HEK293 (cell line): ENCODE measurements around the gene SERPING1.

ENCODE experiments used
- CTCF ChIA-PET: fragments of 350-600 bp; formaldehyde crosslinking; extraction: SDS; loops from one replicate; lab custom pipeline; 2021; ENCODE audit warnings: antibody characterized with exemption; lab: Yijun Ruan, JAX
- POLR2A ChIA-PET: fragments of 300-600 bp; formaldehyde crosslinking; extraction: SDS; loops from one replicate; lab custom pipeline; 2020; ENCODE audit warnings: antibody characterized with exemption, inconsistent platforms; lab: Yijun Ruan, JAX
- H3K27ac ChIP-seq: fragments of 200-500 bp; sonication (Bioruptor generic); 2 replicates; pipeline ENCODE4 v1.5.1; 2014; ENCODE audit warnings: low read depth, low read length, control low read depth, inconsistent platforms; ENCODE audit errors: extremely low read depth
- H3K36me3 ChIP-seq, 2 experiments: fragments of 200-500 bp in 1 of 2; sonication (Bioruptor generic) in 1 of 2; 1 replicate in 1 of 2; 2 replicates in 1 of 2; pipeline ENCODE4 v1.5.1; 2014 to 2017; ENCODE audit warnings: inconsistent platforms in 2 of 2, low read length in 2 of 2; ENCODE audit not compliant: control insufficient read depth in 2 of 2, insufficient read depth in 1 of 2
- H3K4me1 ChIP-seq: fragments of 200-500 bp; sonication (Bioruptor generic); 2 replicates; pipeline ENCODE4 v1.5.1; 2014; ENCODE audit warnings: mild to moderate bottlenecking, low read length, inconsistent platforms; ENCODE audit not compliant: control insufficient read depth, insufficient read depth
- H3K4me3 ChIP-seq: 2 replicates; pipeline ENCODE4 v1.5.1; 2011; ENCODE audit warnings: low read depth, mild to moderate bottlenecking, control low read depth, low read length, moderate library complexity
- H3K9me3 ChIP-seq: fragments of 200-500 bp; sonication (Bioruptor generic); 2 replicates; pipeline ENCODE4 v1.5.1; 2014; ENCODE audit warnings: low read depth, low read length, inconsistent platforms; ENCODE audit not compliant: control insufficient read depth, insufficient read depth
- GFI1B ChIP-seq: fragments of 450-650 bp; formaldehyde crosslinking; IDR thresholded peaks from 2 replicates; pipeline ENCODE4 v1.5.1; 2016; ENCODE audit warnings: missing biosample characterization, missing genetic modification characterization
- HIC1 ChIP-seq: fragments of 450-650 bp; formaldehyde crosslinking; IDR thresholded peaks from 2 replicates; pipeline ENCODE4 v1.5.1; 2016; ENCODE audit warnings: missing biosample characterization, missing genetic modification characterization
- MEIS1 ChIP-seq: sonication (generic); formaldehyde crosslinking; IDR thresholded peaks from 2 replicates; pipeline ENCODE4 v1.8.1; 2022; ENCODE audit warnings: missing genetic modification reagents, mild to moderate bottlenecking, borderline replicate concordance
- PBX3 ChIP-seq: sonication (generic); formaldehyde crosslinking; IDR thresholded peaks from 2 replicates; pipeline ENCODE4 v1.8.1; 2022; ENCODE audit warnings: mild to moderate bottlenecking, moderate library complexity, missing genetic modification reagents
- SETDB1 ChIP-seq: IDR thresholded peaks from one replicate; pipeline ENCODE4 v1.6.1; 2017; ENCODE audit warnings: mild to moderate bottlenecking, low read length, moderate library complexity, mixed read lengths; ENCODE audit not compliant: insufficient read length
- YY1 ChIP-seq: fragments of 450-650 bp; formaldehyde crosslinking; IDR thresholded peaks from 2 replicates; pipeline ENCODE4 v1.5.1; 2018; ENCODE audit warnings: missing biosample characterization, missing genetic modification characterization
- ZBTB7A ChIP-seq: fragments of 450-650 bp; formaldehyde crosslinking; IDR thresholded peaks from 2 replicates; pipeline ENCODE4 v1.5.1; 2016; ENCODE audit warnings: low read depth, missing biosample characterization, missing genetic modification characterization
- ZIC2 ChIP-seq: fragments of 450-650 bp; formaldehyde crosslinking; IDR thresholded peaks from 2 replicates; pipeline ENCODE4 v1.5.1; 2016; ENCODE audit warnings: missing biosample characterization, missing genetic modification characterization
- ZNF138 ChIP-seq: fragments of 450-650 bp; formaldehyde crosslinking; IDR thresholded peaks from 2 replicates; pipeline ENCODE4 v1.5.1; 2016; ENCODE audit warnings: missing biosample characterization, missing genetic modification characterization, borderline replicate concordance
- ZNF202 ChIP-seq: fragments of 450-650 bp; formaldehyde crosslinking; IDR thresholded peaks from 2 replicates; pipeline ENCODE4 v1.5.1; 2016; ENCODE audit warnings: missing biosample characterization, missing genetic modification characterization, borderline replicate concordance
- ZNF211 ChIP-seq: fragments of 450-650 bp; formaldehyde crosslinking; IDR thresholded peaks from 2 replicates; pipeline ENCODE4 v1.5.1; 2016; ENCODE audit warnings: low read depth, missing biosample characterization, missing genetic modification characterization
- ZNF239 ChIP-seq: fragments of 450-650 bp; formaldehyde crosslinking; IDR thresholded peaks from 2 replicates; pipeline ENCODE4 v1.5.1; 2016; ENCODE audit warnings: missing biosample characterization, missing genetic modification characterization
- ZNF26 ChIP-seq: fragments of 450-650 bp; formaldehyde crosslinking; IDR thresholded peaks from 2 replicates; pipeline ENCODE4 v1.5.1; 2016; ENCODE audit warnings: missing biosample characterization, missing genetic modification characterization
- ZNF341 ChIP-seq: fragments of 450-650 bp; formaldehyde crosslinking; IDR thresholded peaks from 2 replicates; pipeline ENCODE4; 2016; ENCODE audit warnings: low read depth, missing biosample characterization, missing genetic modification characterization
- ZNF48 ChIP-seq: fragments of 450-650 bp; formaldehyde crosslinking; IDR thresholded peaks from 2 replicates; pipeline ENCODE4 v1.5.1; 2016; ENCODE audit warnings: missing biosample characterization, missing genetic modification characterization
- ZNF513 ChIP-seq: fragments of 450-650 bp; IDR thresholded peaks from 2 replicates; pipeline ENCODE4 v1.5.1; 2018; ENCODE audit warnings: missing biosample characterization, missing genetic modification characterization
- ZNF549 ChIP-seq: fragments of 450-650 bp; IDR thresholded peaks from 2 replicates; pipeline ENCODE4 v1.5.1; 2018; ENCODE audit warnings: missing biosample characterization, missing genetic modification characterization, mild to moderate bottlenecking, inconsistent platforms, moderate library complexity
- ZNF580 ChIP-seq: fragments of 450-650 bp; formaldehyde crosslinking; IDR thresholded peaks from 2 replicates; pipeline ENCODE4 v1.5.1; 2016; ENCODE audit warnings: missing biosample characterization, missing genetic modification characterization
- ZNF621 ChIP-seq: fragments of 450-650 bp; formaldehyde crosslinking; IDR thresholded peaks from 2 replicates; pipeline ENCODE4 v1.5.1; 2017; ENCODE audit warnings: missing biosample characterization, missing genetic modification characterization
- ZNF645 ChIP-seq: fragments of 450-650 bp; formaldehyde crosslinking; IDR thresholded peaks from 2 replicates; pipeline ENCODE4; 2016; ENCODE audit warnings: missing biosample characterization, missing genetic modification characterization
- ZNF768 ChIP-seq: fragments of 450-650 bp; formaldehyde crosslinking; IDR thresholded peaks from 2 replicates; pipeline ENCODE4 v1.5.1; 2018; ENCODE audit warnings: missing biosample characterization, mild to moderate bottlenecking, missing genetic modification characterization
- ZNF776 ChIP-seq: fragments of 450-650 bp; formaldehyde crosslinking; IDR thresholded peaks from 2 replicates; pipeline ENCODE4 v1.5.0; 2017; ENCODE audit warnings: missing biosample characterization, missing genetic modification characterization, borderline replicate concordance
- ZNF843 ChIP-seq: fragments of 450-650 bp; formaldehyde crosslinking; IDR thresholded peaks from 2 replicates; pipeline ENCODE4 v1.5.1; 2016; ENCODE audit warnings: missing biosample characterization, missing genetic modification characterization

SERPING1 gene

GRCh38 chr11:57635246-57635645 is 37.8 kb downstream of the SERPING1 start (continued):
- TF ChIP-seq ZNF843 (tag by site-specific recombination) (no peak), ZNF513 (tag by site-specific recombination) (no peak), ZNF48 (tag by site-specific recombination) (no peak), ZNF768 (no peak)

GRCh38 chr11:57637626-57638004 is 40.1 kb downstream of the SERPING1 start:
- ChIA-PET CTCF (interaction anchor here (1.5 to 8.6 kb wide), 2 partner anchors 67 to 111 kb away, joined by 11 to 183 read pairs; partner anchors contain the start of gene UBE2L6), POLR2A (no interaction called here)
- Histone ChIP-seq H3K4me3 (peak overlapping the region; percentile 70), H3K36me3 (no peaks in the 10 kb centered on the region)
- no peak for TF ChIP-seq ZNF549 (tag by site-specific recombination)
- TF ChIP-seq MEIS1, result no peak
- TF ChIP-seq SETDB1, result no peak
- no peak for TF ChIP-seq PBX3 (CRISPR knock-in tag)
- TF ChIP-seq ZNF341, result no peak
- TF ChIP-seq ZNF776 (tag by site-specific recombination), result no peak
- no peak for TF ChIP-seq ZNF580 (tag by site-specific recombination)
- no peak for TF ChIP-seq HIC1 (tag by site-specific recombination)
- TF ChIP-seq ZNF138 (tag by site-specific recombination), result no peak
- TF ChIP-seq, all 188 proteins: peak for 0
- H3K9me3 ChIP-seq, result no peaks in the 10 kb centered on the region
- H3K4me1 ChIP-seq, result no peaks in the 10 kb centered on the region; the same call in 1 of the 2 replicates
- no peak overlapping the region; the same call in 1 of the 2 replicates for H3K27ac ChIP-seq

- CTCF ChIA-PET, result interaction anchor here (0.7 to 8.6 kb wide), 4 partner anchors 19 to 180 kb away, joined by 3 to 183 read pairs (median 6); partner anchors contain the start of gene UBE2L6
- peak overlapping the region; percentile 62; the same call in 1 of the 2 replicates for H3K27ac ChIP-seq
- no peaks in the 10 kb centered on the region; the same call in 1 of the 2 replicates for H3K4me1 ChIP-seq
- peak; percentile 100 for TF ChIP-seq ZNF341
- no peak for TF ChIP-seq ZNF26 (tag by site-specific recombination)
- TF ChIP-seq PBX3 (CRISPR knock-in tag), result no peak
- TF ChIP-seq ZNF202, result no peak
- TF ChIP-seq ZNF211 (tag by site-specific recombination), result no peak
- TF ChIP-seq GFI1B (tag by site-specific recombination), result no peak
- TF ChIP-seq ZNF621 (tag by site-specific recombination), result no peak
- no peak for TF ChIP-seq ZNF645
- TF ChIP-seq YY1 (tag by site-specific recombination), result peak; percentile 82
- no peak for TF ChIP-seq ZBTB7A (tag by site-specific recombination)
- TF ChIP-seq ZIC2 (tag by site-specific recombination), result no peak
- no peak for TF ChIP-seq ZNF239 (tag by site-specific recombination)
These were observed 40.7 kb downstream of the SERPING1 start for GRCh38 chr11:57638005-57638781.

More at GRCh38 chr11:57638005-57638781, 40.7 kb downstream of the SERPING1 start:
- POLR2A ChIA-PET, result no interaction called here
- Histone ChIP-seq H3K9me3 (no peaks in the 10 kb centered on the region), H3K36me3 (no peaks in the 10 kb centered on the region), H3K4me3 (peak overlapping the region; percentile 70)
